H9 (cell line): ENCODE results near the gene HLF. TPM values are rescaled to one million over a fixed set of nuclear protein-coding genes. Genes with fewer than 3 reads are reported as not detected.
"Not testable (repeated sequence)": the region's sequence is repeated elsewhere in the genome, so short reads cannot be mapped to it uniquely, and the experiment has no call there.

Source experiments
- DNase-seq: peaks from one replicate; pipeline ENCODE4 v3.0.0-alpha.2; 2017
- H2AFZ ChIP-seq: one replicate; pipeline ENCODE4 v1.6.1; 2013; ENCODE audit warnings: mild to moderate bottlenecking, low read length, control low read depth, moderate library complexity
- H2AK5ac ChIP-seq: 2 replicates; pipeline ENCODE4 v1.6.1; 2013; ENCODE audit warnings: low read length, control low read depth, mixed read lengths; ENCODE audit not compliant: insufficient read length
- H2BK120ac ChIP-seq: one replicate; pipeline ENCODE4 v1.6.1; 2013; ENCODE audit warnings: low read depth, mild to moderate bottlenecking, low read length, control low read depth, inconsistent platforms; ENCODE audit not compliant: poor library complexity, severe bottlenecking
- H2BK12ac ChIP-seq: 2 replicates; pipeline ENCODE4 v1.6.1; 2013; ENCODE audit warnings: low read length, control low read depth, mixed read lengths, low read depth; ENCODE audit not compliant: insufficient read length
- H2BK15ac ChIP-seq: 2 replicates; pipeline ENCODE4 v1.6.1; 2013; ENCODE audit warnings: low read depth, low read length, control low read depth
- H2BK20ac ChIP-seq: one replicate; pipeline ENCODE4 v1.6.1; 2013; ENCODE audit warnings: low read depth, mild to moderate bottlenecking, low read length, control low read depth, inconsistent platforms; ENCODE audit not compliant: poor library complexity, severe bottlenecking
- H2BK5ac ChIP-seq: 2 replicates; pipeline ENCODE4 v1.6.1; 2013; ENCODE audit warnings: low read length, control low read depth, mixed read lengths; ENCODE audit not compliant: insufficient read length
- H3K14ac ChIP-seq: 2 replicates; pipeline ENCODE4 v1.6.1; 2013; ENCODE audit warnings: low read length, control low read depth; ENCODE audit not compliant: insufficient read depth
- H3K18ac ChIP-seq: 2 replicates; pipeline ENCODE4 v1.6.1; 2013; ENCODE audit warnings: low read depth, mild to moderate bottlenecking, mixed read lengths, low read length, control low read depth; ENCODE audit not compliant: insufficient read length
- H3K23ac ChIP-seq: 2 replicates; pipeline ENCODE4 v1.6.1; 2013; ENCODE audit warnings: low read length, control low read depth, mixed read lengths, low read depth; ENCODE audit not compliant: insufficient read length
- H3K23me2 ChIP-seq: 2 replicates; pipeline ENCODE4 v1.6.1; 2013; ENCODE audit warnings: low read depth, mild to moderate bottlenecking, mixed read lengths, low read length, control low read depth; ENCODE audit not compliant: insufficient read length, poor library complexity, severe bottlenecking
- H3K27ac ChIP-seq: 2 replicates; pipeline ENCODE4 v1.5.1; 2013; ENCODE audit warnings: low read length, control low read depth, mixed read lengths, low read depth; ENCODE audit not compliant: insufficient read length
- H3K27me3 ChIP-seq: 2 replicates; pipeline ENCODE4 v1.6.1; 2013; ENCODE audit warnings: low read length, control low read depth, inconsistent platforms; ENCODE audit not compliant: insufficient read depth
- H3K4ac ChIP-seq: 2 replicates; pipeline ENCODE4 v1.6.1; 2013; ENCODE audit warnings: low read depth, mild to moderate bottlenecking, control low read depth, inconsistent platforms, low read length, moderate library complexity
- H3K4me1 ChIP-seq: 2 replicates; pipeline ENCODE4 v1.6.1; 2013; ENCODE audit warnings: low read length, control low read depth, inconsistent platforms; ENCODE audit not compliant: insufficient read depth
- H3K4me2 ChIP-seq: 2 replicates; pipeline ENCODE4 v1.6.1; 2013; ENCODE audit warnings: low read length, control low read depth, mixed read lengths; ENCODE audit not compliant: insufficient read length, insufficient read depth
- H3K56ac ChIP-seq: 2 replicates; pipeline ENCODE4 v1.6.1; 2013; ENCODE audit warnings: low read depth, mild to moderate bottlenecking, mixed read lengths, low read length, control low read depth; ENCODE audit not compliant: insufficient read length
- H3K79me1 ChIP-seq: 2 replicates; pipeline ENCODE4 v1.6.1; 2013; ENCODE audit warnings: low read depth, mild to moderate bottlenecking, moderate library complexity, low read length, control low read depth, inconsistent platforms; ENCODE audit not compliant: insufficient read depth, poor library complexity, severe bottlenecking
- H3K79me2 ChIP-seq: 2 replicates; pipeline ENCODE4 v1.6.1; 2013; ENCODE audit warnings: low read length, control low read depth, inconsistent platforms; ENCODE audit not compliant: insufficient read depth
- H3K9ac ChIP-seq: 2 replicates; pipeline ENCODE4 v1.6.1; 2013; ENCODE audit warnings: low read length, control low read depth, mixed read lengths; ENCODE audit not compliant: insufficient read length; ENCODE audit errors: extremely low read depth
- H3K9me3 ChIP-seq: one replicate; pipeline ENCODE4 v1.6.1; 2013; ENCODE audit warnings: low read depth, low read length, inconsistent platforms; ENCODE audit not compliant: control insufficient read depth
- H3T11ph ChIP-seq: one replicate; pipeline ENCODE4 v1.6.1; 2013; ENCODE audit warnings: mild to moderate bottlenecking, low read length, control low read depth, inconsistent platforms
- H4K20me1 ChIP-seq: one replicate; pipeline ENCODE4 v1.6.1; 2013; ENCODE audit not compliant: control insufficient read depth, insufficient read length, insufficient read depth
- H4K5ac ChIP-seq: 2 replicates; pipeline ENCODE4 v1.6.1; 2013; ENCODE audit warnings: low read depth, mild to moderate bottlenecking, mixed read lengths, low read length, control low read depth; ENCODE audit not compliant: insufficient read length
- H4K8ac ChIP-seq: replicated peaks from 2 replicates; pipeline ENCODE4 v1.6.1; 2013; ENCODE audit warnings: low read length, control low read depth, mixed read lengths, low read depth; ENCODE audit not compliant: insufficient read length
- H4K91ac ChIP-seq: 2 replicates; pipeline ENCODE4 v1.6.1; 2013; ENCODE audit warnings: low read depth, mild to moderate bottlenecking, moderate library complexity, mixed read lengths, low read length, control low read depth; ENCODE audit not compliant: insufficient read length
- H3K27ac Mint-ChIP-seq, 3 experiments: 2 replicates in 2 of 3; 3 replicates in 1 of 3; pipeline ENCODE4 v1.8.0; 2020 to 2021; ENCODE audit warnings: mixed read lengths in 3 of 3, mild to moderate bottlenecking in 1 of 3, moderate library complexity in 1 of 3
- H3K27me3 Mint-ChIP-seq: 2 replicates; pipeline ENCODE4 v1.8.0; 2021; ENCODE audit warnings: low read depth, mild to moderate bottlenecking, moderate library complexity, mixed read lengths
- H3K36me3 Mint-ChIP-seq, 3 experiments: 2 replicates in 2 of 3; 3 replicates in 1 of 3; pipeline ENCODE4 v1.8.0; 2020 to 2021; ENCODE audit warnings: low read depth in 3 of 3, mixed read lengths in 3 of 3; ENCODE audit not compliant: insufficient read depth in 1 of 3
- H3K4me1 Mint-ChIP-seq, 2 experiments: 2 replicates each; pipeline ENCODE4 v1.8.0; 2020; ENCODE audit warnings: mixed read lengths in 2 of 2
- H3K4me3 Mint-ChIP-seq, 2 experiments: 2 replicates in 1 of 2; 3 replicates in 1 of 2; pipeline ENCODE4 v1.8.0; 2020 to 2021; ENCODE audit warnings: mild to moderate bottlenecking in 2 of 2, mixed read lengths in 2 of 2, moderate library complexity in 1 of 2
- H3K9me3 Mint-ChIP-seq, 2 experiments: 2 replicates in 1 of 2; 3 replicates in 1 of 2; pipeline ENCODE4 v1.8.0; 2020; ENCODE audit warnings: mild to moderate bottlenecking in 2 of 2, mixed read lengths in 2 of 2, moderate library complexity in 1 of 2
- WGBS: extraction: QIAGEN DNeasy Blood & Tissue Kit; methylation state at CpG from one replicate; pipeline ENCODE4 v1.1.7; 2013; ENCODE audit warnings: missing lambda C conversion rate, low lambda C conversion rate, mixed read lengths; ENCODE audit not compliant: insufficient read length; ENCODE audit errors: extremely low coverage; 5-methylcytosine and 5-hydroxymethylcytosine counted together
- total RNA-seq: library from RNA; stranded (reverse); gene quantifications from 2 replicates; pipeline ENCODE4 v1.2.1, GENCODE V29; 2021
- TF ChIP-seq, protein P1 (sequence below): fragments of 200-600 bp; sonication (generic); conservative IDR thresholded peaks from 3 replicates; pipeline ENCODE4 v1.8.0; 2021; ENCODE audit warnings: antibody characterized with exemption, mild to moderate bottlenecking

Gene HLF
- total RNA-seq, 1 experiment from 2014 or later, result 0.17 TPM

DNA sequence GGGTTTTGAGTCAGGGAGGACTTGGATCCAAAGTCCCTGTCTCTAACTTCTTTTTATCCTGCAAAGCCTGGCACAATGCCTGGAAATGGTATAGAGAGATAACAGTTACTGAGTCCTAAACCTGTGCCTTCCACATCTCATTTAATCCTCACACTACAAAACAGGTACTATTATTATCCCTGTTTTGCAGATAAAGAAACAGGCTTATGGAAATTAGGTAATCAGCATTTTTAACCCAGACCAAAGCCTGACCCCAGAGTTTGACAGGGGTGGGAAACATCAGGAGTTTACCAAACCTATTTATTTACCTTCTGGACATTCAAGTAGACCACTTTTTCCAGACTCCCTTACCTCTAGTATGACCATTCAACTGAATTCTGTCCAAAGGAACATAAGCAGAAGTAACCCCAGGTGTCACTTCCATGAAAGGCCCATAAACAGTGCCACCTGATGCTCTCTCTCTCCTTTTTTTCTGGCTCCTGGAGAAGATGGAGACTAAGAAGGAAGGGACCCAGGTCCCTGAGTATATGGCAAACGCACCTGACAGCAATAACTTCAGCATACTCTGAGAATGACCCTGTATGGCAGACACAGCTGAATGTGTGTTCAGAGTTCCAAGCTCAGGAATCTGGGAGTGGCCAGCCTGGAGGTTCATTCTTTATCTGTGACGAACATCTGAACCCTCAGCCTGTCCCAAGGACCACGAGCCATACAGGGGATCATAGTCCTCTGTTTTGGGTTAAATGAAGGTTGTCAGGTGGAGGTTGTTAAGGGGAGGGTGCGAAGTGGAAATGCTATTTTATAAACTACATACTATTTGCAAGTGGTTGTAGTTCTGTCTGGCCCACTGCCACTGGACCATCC is 62.7 kb downstream of the HLF start:
- H3K4me1 ChIP-seq, result no peaks in the 10 kb centered on the region
- no peaks in the 10 kb centered on the region for H3K4me1 Mint-ChIP-seq
- H3K79me1 ChIP-seq, result no peaks in the 10 kb centered on the region
- no peaks in the 10 kb centered on the region for H3K27me3 ChIP-seq
- H2BK5ac ChIP-seq, result no peak overlapping the region
- H3K4me3 Mint-ChIP-seq, result no peak overlapping the region
- H3K14ac ChIP-seq, result no peak overlapping the region
- H2AK5ac ChIP-seq, result no peak overlapping the region
- no peaks in the 10 kb centered on the region for H3K79me2 ChIP-seq
- H3K56ac ChIP-seq, result no peak overlapping the region
- no peak overlapping the region for H4K5ac ChIP-seq
- no peak overlapping the region for H2BK15ac ChIP-seq
- no peaks in the 10 kb centered on the region for H3K9me3 ChIP-seq
- peaks cover 0 to 5% of the 10 kb centered on the region in 2 experiments; a peak in 2 of 5 replicates for H3K9me3 Mint-ChIP-seq
- no peaks in the 10 kb centered on the region; a peak in 1 of 7 replicates for H3K36me3 Mint-ChIP-seq
- H3K4me2 ChIP-seq, result no peak overlapping the region
- no peak overlapping the region for H3K27ac Mint-ChIP-seq
- no peak overlapping the region for H3K18ac ChIP-seq
- no peak for DNase-seq
- H4K8ac ChIP-seq, result no peak overlapping the region
- H2AFZ ChIP-seq, result no peak overlapping the region
- no peak overlapping the region for H2BK20ac ChIP-seq
- H3K23ac ChIP-seq, result no peak overlapping the region
- H4K20me1 ChIP-seq, result no peaks in the 10 kb centered on the region
- no peak overlapping the region for H3K27ac ChIP-seq
- no peak overlapping the region for H4K91ac ChIP-seq
- WGBS, result no CpG with 5 or more reads among the region's 4 CpGs
- H2BK120ac ChIP-seq, result no peak overlapping the region
- no peak overlapping the region for H2BK12ac ChIP-seq
- no peak overlapping the region for H3K9ac ChIP-seq
- no peak overlapping the region for H3K4ac ChIP-seq
- TF ChIP-seq, protein P1, sequence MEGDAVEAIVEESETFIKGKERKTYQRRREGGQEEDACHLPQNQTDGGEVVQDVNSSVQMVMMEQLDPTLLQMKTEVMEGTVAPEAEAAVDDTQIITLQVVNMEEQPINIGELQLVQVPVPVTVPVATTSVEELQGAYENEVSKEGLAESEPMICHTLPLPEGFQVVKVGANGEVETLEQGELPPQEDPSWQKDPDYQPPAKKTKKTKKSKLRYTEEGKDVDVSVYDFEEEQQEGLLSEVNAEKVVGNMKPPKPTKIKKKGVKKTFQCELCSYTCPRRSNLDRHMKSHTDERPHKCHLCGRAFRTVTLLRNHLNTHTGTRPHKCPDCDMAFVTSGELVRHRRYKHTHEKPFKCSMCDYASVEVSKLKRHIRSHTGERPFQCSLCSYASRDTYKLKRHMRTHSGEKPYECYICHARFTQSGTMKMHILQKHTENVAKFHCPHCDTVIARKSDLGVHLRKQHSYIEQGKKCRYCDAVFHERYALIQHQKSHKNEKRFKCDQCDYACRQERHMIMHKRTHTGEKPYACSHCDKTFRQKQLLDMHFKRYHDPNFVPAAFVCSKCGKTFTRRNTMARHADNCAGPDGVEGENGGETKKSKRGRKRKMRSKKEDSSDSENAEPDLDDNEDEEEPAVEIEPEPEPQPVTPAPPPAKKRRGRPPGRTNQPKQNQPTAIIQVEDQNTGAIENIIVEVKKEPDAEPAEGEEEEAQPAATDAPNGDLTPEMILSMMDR, result no peak
- no peaks in the 10 kb centered on the region for H3K23me2 ChIP-seq
- no peak overlapping the region for H3T11ph ChIP-seq
- no peaks in the 10 kb centered on the region; the same call in none of the 2 replicates for H3K27me3 Mint-ChIP-seq

DNA sequence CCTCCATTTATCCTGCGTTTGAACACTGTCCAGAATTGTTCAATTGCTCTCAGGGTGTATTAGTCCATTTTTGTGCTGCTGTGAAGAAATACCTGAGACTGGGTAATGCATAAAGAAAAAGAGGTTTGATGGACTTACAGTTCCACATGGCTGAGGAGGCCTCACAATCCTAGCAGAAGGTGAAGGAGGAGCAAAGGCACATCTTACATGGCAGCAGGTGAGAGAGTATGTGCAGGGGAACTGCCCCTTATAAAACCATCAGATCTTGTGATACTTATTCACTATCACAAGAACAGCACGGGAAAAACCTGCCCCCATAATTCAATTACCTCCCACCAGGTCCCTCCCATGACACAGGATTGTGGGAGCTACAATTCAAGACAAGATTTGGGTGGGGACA is 63.8 kb downstream of the HLF start:
- WGBS, result no CpG with 5 or more reads among the region's 2 CpGs
- H2AK5ac ChIP-seq, result not testable (repeated sequence)

More for the DNA sequence above, 63.8 kb downstream of the HLF start:
- not testable (repeated sequence) for H3K27ac Mint-ChIP-seq, H3K56ac ChIP-seq, H3K9ac ChIP-seq, H4K91ac ChIP-seq, H3K27me3 Mint-ChIP-seq, H4K20me1 ChIP-seq, H3K4me2 ChIP-seq, H3K4ac ChIP-seq, H2BK12ac ChIP-seq, H3K9me3 Mint-ChIP-seq, H3K27ac ChIP-seq, H4K8ac ChIP-seq, H4K5ac ChIP-seq, H3K4me3 Mint-ChIP-seq, H2BK5ac ChIP-seq, H2BK120ac ChIP-seq, H3K79me1 ChIP-seq, H2AFZ ChIP-seq, H2BK20ac ChIP-seq, H3K23me2 ChIP-seq, H3K27me3 ChIP-seq, H3K14ac ChIP-seq, H3K4me1 ChIP-seq, H2BK15ac ChIP-seq, H3K23ac ChIP-seq, H3T11ph ChIP-seq, DNase-seq, H3K79me2 ChIP-seq, H3K36me3 Mint-ChIP-seq, H3K18ac ChIP-seq, H3K9me3 ChIP-seq, H3K4me1 Mint-ChIP-seq
